ENCODE measurements around the gene S1PR1.
A peak's percentile ranks its signal among the peaks of the same experiment; 100 is the strongest.

S1PR1 gene

DNA sequence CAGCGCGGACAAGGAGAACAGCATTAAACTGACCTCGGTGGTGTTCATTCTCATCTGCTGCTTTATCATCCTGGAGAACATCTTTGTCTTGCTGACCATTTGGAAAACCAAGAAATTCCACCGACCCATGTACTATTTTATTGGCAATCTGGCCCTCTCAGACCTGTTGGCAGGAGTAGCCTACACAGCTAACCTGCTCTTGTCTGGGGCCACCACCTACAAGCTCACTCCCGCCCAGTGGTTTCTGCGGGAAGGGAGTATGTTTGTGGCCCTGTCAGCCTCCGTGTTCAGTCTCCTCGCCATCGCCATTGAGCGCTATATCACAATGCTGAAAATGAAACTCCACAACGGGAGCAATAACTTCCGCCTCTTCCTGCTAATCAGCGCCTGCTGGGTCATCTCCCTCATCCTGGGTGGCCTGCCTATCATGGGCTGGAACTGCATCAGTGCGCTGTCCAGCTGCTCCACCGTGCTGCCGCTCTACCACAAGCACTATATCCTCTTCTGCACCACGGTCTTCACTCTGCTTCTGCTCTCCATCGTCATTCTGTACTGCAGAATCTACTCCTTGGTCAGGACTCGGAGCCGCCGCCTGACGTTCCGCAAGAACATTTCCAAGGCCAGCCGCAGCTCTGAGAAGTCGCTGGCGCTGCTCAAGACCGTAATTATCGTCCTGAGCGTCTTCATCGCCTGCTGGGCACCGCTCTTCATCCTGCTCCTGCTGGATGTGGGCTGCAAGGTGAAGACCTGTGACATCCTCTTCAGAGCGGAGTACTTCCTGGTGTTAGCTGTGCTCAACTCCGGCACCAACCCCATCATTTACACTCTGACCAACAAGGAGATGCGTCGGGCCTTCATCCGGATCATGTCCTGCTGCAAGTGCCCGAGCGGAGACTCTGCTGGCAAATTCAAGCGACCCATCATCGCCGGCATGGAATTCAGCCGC lies 2.5 kb downstream of the S1PR1 start:
- H3K27me3 ChIP-seq (replicated peaks in 2 of 5; ENCODE audit: control insufficient read depth in 4 of 5, insufficient read depth in 5 of 5, low read length in 4 of 5): peaks cover 0 to 15% (median 6%) of the 10 kb centered on the region in 5 experiments
- DNase-seq: peak in 1 of 3 donors; percentile 9

DNA sequence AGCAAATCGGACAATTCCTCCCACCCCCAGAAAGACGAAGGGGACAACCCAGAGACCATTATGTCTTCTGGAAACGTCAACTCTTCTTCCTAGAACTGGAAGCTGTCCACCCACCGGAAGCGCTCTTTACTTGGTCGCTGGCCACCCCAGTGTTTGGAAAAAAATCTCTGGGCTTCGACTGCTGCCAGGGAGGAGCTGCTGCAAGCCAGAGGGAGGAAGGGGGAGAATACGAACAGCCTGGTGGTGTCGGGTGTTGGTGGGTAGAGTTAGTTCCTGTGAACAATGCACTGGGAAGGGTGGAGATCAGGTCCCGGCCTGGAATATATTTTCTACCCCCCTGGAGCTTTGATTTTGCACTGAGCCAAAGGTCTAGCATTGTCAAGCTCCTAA lies 3.2 kb downstream of the S1PR1 start:
- Histone ChIP-seq H3K36me3 (ENCODE audit: control insufficient read depth in 4 of 4, insufficient read depth in 4 of 4, low read length in 3 of 4) (peaks cover 0 to 13% (median 0%) of the 10 kb centered on the region in 4 experiments), H3K27me3 (replicated peaks in 2 of 5; ENCODE audit: control insufficient read depth in 4 of 5, insufficient read depth in 5 of 5, low read length in 4 of 5) (peaks cover 0 to 15% (median 5%) of the 10 kb centered on the region in 5 experiments), H3K4me1 (ENCODE audit: control extremely low read depth in 1 of 4, control insufficient read depth in 4 of 4, insufficient read depth in 4 of 4, low read length in 3 of 4) (peaks cover 13 to 55% (median 33%) of the 10 kb centered on the region in 4 experiments), H3K27ac (ENCODE audit: insufficient read depth in 1 of 2, low read depth in 1 of 2, low read length in 2 of 2, poor library complexity in 1 of 2, severe bottlenecking in 2 of 2) (no peak overlapping the region), H3K4me3 (ENCODE audit: control insufficient read depth in 1 of 7, extremely low read depth in 1 of 7, insufficient read depth in 4 of 7, low read depth in 2 of 7, low read length in 6 of 7) (no peak overlapping the region), H3K9me3 (ENCODE audit: control extremely low read depth in 1 of 5, control insufficient read depth in 4 of 5, insufficient read depth in 2 of 5, low read depth in 1 of 5, low read length in 4 of 5) (no peaks in the 10 kb centered on the region)
- POLR2A ChIA-PET: interaction anchor here (1.5 kb wide), 1 partner anchor 48 kb away, joined by 3 read pairs; no protein-coding TSS in a partner anchor
- no peak for DNase-seq
- WGBS (ENCODE audit: insufficient coverage): 95% methylated on average over 10 of the region's 10 CpGs
- CTCF ChIA-PET: interaction anchor here (0.7 to 11.4 kb wide), 12 partner anchors 18 to 314 kb away, joined by 3 to 213 read pairs (median 4); no protein-coding TSS in a partner anchor

More for the DNA sequence above, 2.5 kb downstream of the S1PR1 start:
- Histone ChIP-seq H3K27ac (ENCODE audit: insufficient read depth in 1 of 2, low read depth in 1 of 2, low read length in 2 of 2, poor library complexity in 1 of 2, severe bottlenecking in 2 of 2) (no peak overlapping the region), H3K4me1 (ENCODE audit: control extremely low read depth in 1 of 4, control insufficient read depth in 4 of 4, insufficient read depth in 4 of 4, low read length in 3 of 4) (peaks cover 13 to 55% (median 33%) of the 10 kb centered on the region in 4 experiments), H3K9me3 (ENCODE audit: control extremely low read depth in 1 of 5, control insufficient read depth in 4 of 5, insufficient read depth in 2 of 5, low read depth in 1 of 5, low read length in 4 of 5) (no peaks in the 10 kb centered on the region), H3K4me3 (ENCODE audit: control insufficient read depth in 1 of 7, extremely low read depth in 1 of 7, insufficient read depth in 4 of 7, low read depth in 2 of 7, low read length in 6 of 7) (peak overlapping the region in 2 of 7 experiments; percentile 53 to 85), H3K36me3 (ENCODE audit: control insufficient read depth in 4 of 4, insufficient read depth in 4 of 4, low read length in 3 of 4) (peaks cover 0 to 13% (median 0%) of the 10 kb centered on the region in 4 experiments)
- ChIA-PET CTCF (interaction anchor here (0.7 to 11.4 kb wide), 41 partner anchors 8 to 317 kb away, joined by 3 to 213 read pairs (median 4); partner anchors contain the start of gene DPH5), POLR2A (interaction anchor here (0.7 to 1.5 kb wide), 4 partner anchors 40 to 127 kb away, joined by 3 to 7 read pairs (median 3); no protein-coding TSS in a partner anchor)
- WGBS (ENCODE audit: insufficient coverage): 92% methylated on average over 41 of the region's 42 CpGs

DNA sequence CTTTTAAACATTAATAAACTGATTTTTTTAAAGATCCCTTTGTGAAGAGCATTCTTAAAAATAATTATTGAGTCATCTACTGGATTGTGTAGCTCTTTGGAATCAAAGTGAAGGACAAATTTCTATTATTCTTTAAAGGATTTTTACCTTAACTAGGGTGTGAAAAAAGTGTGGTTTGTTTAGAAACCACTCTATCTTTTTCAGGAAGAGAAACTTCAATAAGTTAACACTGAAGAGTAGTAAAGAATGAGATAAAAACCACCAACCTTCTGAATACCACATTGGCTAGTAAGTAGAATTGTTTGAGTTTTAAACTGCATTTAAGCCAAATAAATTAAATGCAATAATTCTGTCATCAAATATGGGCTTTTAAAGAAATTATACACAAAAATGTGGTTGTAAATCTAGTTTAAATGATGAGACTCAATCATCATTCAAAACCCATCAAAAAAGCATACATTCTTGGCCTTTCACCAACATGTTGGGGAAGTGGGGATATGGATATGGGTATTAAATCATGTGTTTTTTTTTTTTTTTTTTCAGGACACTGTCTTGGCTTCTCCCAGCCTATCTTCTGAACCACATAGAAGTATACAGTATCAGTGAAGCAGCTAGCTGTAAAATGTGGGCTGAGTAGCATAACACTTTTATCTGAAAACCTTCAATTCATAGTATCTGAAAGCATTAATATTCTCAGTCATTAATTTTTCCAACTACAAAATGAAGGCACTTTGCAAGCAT lies 4.8 kb downstream of the S1PR1 start:
- POLR2A ChIA-PET: no interaction called here
- Histone ChIP-seq H3K27ac (ENCODE audit: insufficient read depth in 1 of 2, low read depth in 1 of 2, low read length in 2 of 2, poor library complexity in 1 of 2, severe bottlenecking in 2 of 2) (no peak overlapping the region), H3K4me1 (ENCODE audit: control extremely low read depth in 1 of 4, control insufficient read depth in 4 of 4, insufficient read depth in 4 of 4, low read length in 3 of 4) (peaks cover 13 to 42% (median 23%) of the 10 kb centered on the region in 4 experiments)

GRCh38 chr1:101242324-101243050 lies 5.7 kb downstream of the S1PR1 start:
- POLR2A ChIA-PET: no interaction called here
- WGBS (ENCODE audit: insufficient coverage): no CpG with 5 or more reads among the region's 2 CpGs
- DNase-seq: peak in 1 of 3 donors; percentile 13
- Histone ChIP-seq H3K9me3 (ENCODE audit: control extremely low read depth in 1 of 5, control insufficient read depth in 4 of 5, insufficient read depth in 2 of 5, low read depth in 1 of 5, low read length in 4 of 5) (no peaks in the 10 kb centered on the region), H3K4me1 (ENCODE audit: control extremely low read depth in 1 of 4, control insufficient read depth in 4 of 4, insufficient read depth in 4 of 4, low read length in 3 of 4) (peaks cover 9 to 34% (median 16%) of the 10 kb centered on the region in 4 experiments), H3K36me3 (ENCODE audit: control insufficient read depth in 4 of 4, insufficient read depth in 4 of 4, low read length in 3 of 4) (peaks cover 0 to 13% (median 0%) of the 10 kb centered on the region in 4 experiments), H3K27ac (ENCODE audit: insufficient read depth in 1 of 2, low read depth in 1 of 2, low read length in 2 of 2, poor library complexity in 1 of 2, severe bottlenecking in 2 of 2) (no peak overlapping the region), H3K27me3 (replicated peaks in 2 of 5; ENCODE audit: control insufficient read depth in 4 of 5, insufficient read depth in 5 of 5, low read length in 4 of 5) (peaks cover 0 to 8% (median under 1%) of the 10 kb centered on the region in 5 experiments), H3K4me3 (ENCODE audit: control insufficient read depth in 1 of 7, extremely low read depth in 1 of 7, insufficient read depth in 4 of 7, low read depth in 2 of 7, low read length in 6 of 7) (no peak overlapping the region)
- CTCF ChIA-PET: interaction anchor here (0.6 to 11.4 kb wide), 3 partner anchors 44 to 155 kb away, joined by 3 to 213 read pairs (median 4); no protein-coding TSS in a partner anchor

More for the DNA sequence above, 4.8 kb downstream of the S1PR1 start:
- H3K9me3 ChIP-seq (ENCODE audit: control extremely low read depth in 1 of 5, control insufficient read depth in 4 of 5, insufficient read depth in 2 of 5, low read depth in 1 of 5, low read length in 4 of 5): no peaks in the 10 kb centered on the region
- no peak overlapping the region for H3K4me3 ChIP-seq (ENCODE audit: control insufficient read depth in 1 of 7, extremely low read depth in 1 of 7, insufficient read depth in 4 of 7, low read depth in 2 of 7, low read length in 6 of 7)
- CTCF ChIA-PET: interaction anchor here (0.6 to 11.4 kb wide), 5 partner anchors 10 to 109 kb away, joined by 3 to 213 read pairs (median 3); no protein-coding TSS in a partner anchor
- H3K27me3 ChIP-seq (replicated peaks in 2 of 5; ENCODE audit: control insufficient read depth in 4 of 5, insufficient read depth in 5 of 5, low read length in 4 of 5): peaks cover 0 to 12% (median 3%) of the 10 kb centered on the region in 5 experiments
- DNase-seq: peak in 1 of 3 donors; percentile 27
- H3K36me3 ChIP-seq (ENCODE audit: control insufficient read depth in 4 of 4, insufficient read depth in 4 of 4, low read length in 3 of 4): peaks cover 0 to 13% (median 0%) of the 10 kb centered on the region in 4 experiments

DNA sequence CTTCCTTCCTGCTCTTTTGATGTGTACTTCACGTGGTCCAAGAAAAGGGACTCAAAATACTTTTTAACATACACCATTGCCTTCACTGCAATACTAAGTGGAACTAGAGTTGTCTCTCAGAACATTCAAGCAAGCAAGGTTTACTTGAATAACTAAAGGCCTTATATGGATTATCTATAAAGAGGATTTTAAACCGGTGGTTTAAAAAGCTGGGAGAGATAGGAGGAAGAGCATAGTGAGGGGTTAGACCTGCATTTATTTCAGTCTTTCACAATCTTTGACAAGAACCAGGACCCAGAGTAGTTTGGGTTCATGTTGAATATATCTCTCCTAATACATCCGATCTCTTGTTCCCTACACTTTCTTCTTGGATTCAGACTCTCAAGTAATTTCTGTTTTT lies 6.9 kb downstream of the S1PR1 start:
- H3K27me3 ChIP-seq (replicated peaks in 2 of 5; ENCODE audit: control insufficient read depth in 4 of 5, insufficient read depth in 5 of 5, low read length in 4 of 5): no peaks in the 10 kb centered on the region
- ChIA-PET CTCF (interaction anchor here (1.1 to 11.4 kb wide), 2 partner anchors 15 to 43 kb away, joined by 3 to 213 read pairs; no protein-coding TSS in a partner anchor), POLR2A (no interaction called here)
- H3K4me3 ChIP-seq (ENCODE audit: control insufficient read depth in 1 of 7, extremely low read depth in 1 of 7, insufficient read depth in 4 of 7, low read depth in 2 of 7, low read length in 6 of 7): no peak overlapping the region
- WGBS (ENCODE audit: insufficient coverage): 100% methylated on average over 1 of the region's 3 CpGs
- no peak overlapping the region for H3K27ac ChIP-seq (ENCODE audit: insufficient read depth in 1 of 2, low read depth in 1 of 2, low read length in 2 of 2, poor library complexity in 1 of 2, severe bottlenecking in 2 of 2)
- H3K36me3 ChIP-seq (ENCODE audit: control insufficient read depth in 4 of 4, insufficient read depth in 4 of 4, low read length in 3 of 4): peaks cover 0 to 13% (median 0%) of the 10 kb centered on the region in 4 experiments
- DNase-seq: no peak
- H3K9me3 ChIP-seq (ENCODE audit: control extremely low read depth in 1 of 5, control insufficient read depth in 4 of 5, insufficient read depth in 2 of 5, low read depth in 1 of 5, low read length in 4 of 5): no peaks in the 10 kb centered on the region
- peaks cover under 1 to 23% (median 8%) of the 10 kb centered on the region in 4 experiments for H3K4me1 ChIP-seq (ENCODE audit: control extremely low read depth in 1 of 4, control insufficient read depth in 4 of 4, insufficient read depth in 4 of 4, low read length in 3 of 4)

DNA sequence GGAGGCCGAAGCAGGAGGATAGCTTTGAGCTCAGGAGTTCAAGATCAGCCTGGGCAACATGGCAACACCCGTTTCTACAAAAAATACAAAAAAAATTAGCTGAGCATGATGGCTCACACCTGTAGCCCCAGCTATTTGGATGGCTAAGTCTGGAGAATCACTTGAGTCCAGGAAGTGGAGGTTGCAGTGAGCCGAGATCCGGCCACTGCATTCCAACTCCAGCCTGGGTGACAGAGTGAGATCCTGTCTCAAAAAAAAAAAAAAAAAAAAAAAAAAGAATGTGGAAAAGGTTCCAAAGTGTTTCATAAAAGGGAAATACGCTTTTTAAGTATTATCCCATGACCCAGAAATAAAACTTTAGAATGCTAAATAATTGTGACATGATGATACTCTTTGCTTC lies 8.0 kb downstream of the S1PR1 start:
- no peak for DNase-seq
- H3K9me3 ChIP-seq (ENCODE audit: control extremely low read depth in 1 of 5, control insufficient read depth in 4 of 5, insufficient read depth in 2 of 5, low read depth in 1 of 5, low read length in 4 of 5): no peaks in the 10 kb centered on the region
- H3K36me3 ChIP-seq (ENCODE audit: control insufficient read depth in 4 of 4, insufficient read depth in 4 of 4, low read length in 3 of 4): peaks cover 0 to 6% (median 0%) of the 10 kb centered on the region in 4 experiments
- no peak overlapping the region for H3K4me3 ChIP-seq (ENCODE audit: control insufficient read depth in 1 of 7, extremely low read depth in 1 of 7, insufficient read depth in 4 of 7, low read depth in 2 of 7, low read length in 6 of 7)
- 100% methylated on average over 1 of the region's 5 CpGs for WGBS (ENCODE audit: insufficient coverage)
- ChIA-PET POLR2A (no interaction called here), CTCF (interaction anchor here (0.8 to 11.4 kb wide), 3 partner anchors 14 to 42 kb away, joined by 3 to 213 read pairs (median 3); no protein-coding TSS in a partner anchor)
- no peak overlapping the region for H3K27ac ChIP-seq (ENCODE audit: insufficient read depth in 1 of 2, low read depth in 1 of 2, low read length in 2 of 2, poor library complexity in 1 of 2, severe bottlenecking in 2 of 2)
- no peaks in the 10 kb centered on the region for H3K27me3 ChIP-seq (replicated peaks in 2 of 5; ENCODE audit: control insufficient read depth in 4 of 5, insufficient read depth in 5 of 5, low read length in 4 of 5)
- peaks cover 0 to 18% (median 7%) of the 10 kb centered on the region in 4 experiments for H3K4me1 ChIP-seq (ENCODE audit: control extremely low read depth in 1 of 4, control insufficient read depth in 4 of 4, insufficient read depth in 4 of 4, low read length in 3 of 4)

All from common myeloid progenitor, CD34-positive (primary cell).